HG03565 (cell line): ENCODE results near the gene DCN.
"Not testable (repeated sequence)": the region's sequence is repeated elsewhere in the genome, so short reads cannot be mapped to it uniquely, and the experiment has no call there.

ENCODE experiments used
- ATAC-seq: cut with Tn5 transposase; IDR thresholded peaks from one replicate; pipeline ENCODE4 v1.9.1; 2021; ENCODE audit warnings: mild to moderate bottlenecking, moderate library complexity; ENCODE audit not compliant: unreplicated experiment

Gene DCN

GRCh38 chr12:91182636-91183455 is at the start of gene DCN:
DCN (minus strand) TSS chr12:91182817; CDS start chr12:91178552, 4,265 bp downstream.
- no peak for ATAC-seq

GRCh38 chr12:91230841-91231240 is 48.2 kb upstream of the DCN start:
- ATAC-seq = no peak

GRCh38 chr12:91226951-91227350 is 44.3 kb upstream of the DCN start:
- ATAC-seq = no peak

- ATAC-seq = no peak
Observed at GRCh38 chr12:91225316-91225715, 42.7 kb upstream of the DCN start.

GRCh38 chr12:91224401-91224800 is 41.8 kb upstream of the DCN start:
- ATAC-seq = no peak

- ATAC-seq = no peak
Observed at GRCh38 chr12:91222746-91223145, 40.1 kb upstream of the DCN start.

GRCh38 chr12:91219919-91220318 is 37.3 kb upstream of the DCN start:
- no peak for ATAC-seq

- ATAC-seq = no peak
Observed at GRCh38 chr12:91219511-91219910, 36.9 kb upstream of the DCN start.

- ATAC-seq = no peak
Observed at GRCh38 chr12:91216871-91217270, 34.3 kb upstream of the DCN start.

- ATAC-seq = no peak
Observed at GRCh38 chr12:91215940-91216454, 33.4 kb upstream of the DCN start.

GRCh38 chr12:91211866-91212265 is 29.2 kb upstream of the DCN start:
- ATAC-seq = no peak

GRCh38 chr12:91210618-91211017 is 28.0 kb upstream of the DCN start:
- no peak for ATAC-seq

- ATAC-seq = no peak
Observed at GRCh38 chr12:91210144-91210543, 27.5 kb upstream of the DCN start.

GRCh38 chr12:91207301-91207700 is 24.7 kb upstream of the DCN start:
- not testable (repeated sequence) for ATAC-seq

- no peak for ATAC-seq
Observed at GRCh38 chr12:91205811-91206210, 23.2 kb upstream of the DCN start.

- no peak for ATAC-seq
Observed at GRCh38 chr12:91204421-91204820, 21.8 kb upstream of the DCN start.

- no peak for ATAC-seq
Observed at GRCh38 chr12:91203610-91204009, 21.0 kb upstream of the DCN start.

- ATAC-seq = no peak
Observed at GRCh38 chr12:91202390-91202789, 19.8 kb upstream of the DCN start.

- no peak for ATAC-seq
Observed at GRCh38 chr12:91196436-91196835, 13.8 kb upstream of the DCN start.

- no peak for ATAC-seq
Observed at GRCh38 chr12:91194500-91194899, 11.9 kb upstream of the DCN start.

- no peak for ATAC-seq
Observed at GRCh38 chr12:91191513-91192111, 9.0 kb upstream of the DCN start.

- no peak for ATAC-seq
Observed at GRCh38 chr12:91189516-91189915, 6.9 kb upstream of the DCN start.
